Activated naive CD8-positive, alpha-beta T cell treated with anti-CD3 and anti-CD28 coated beads, Interleukin-2, amount 50 U/mL, for 16 hours (primary cell): ENCODE results near the gene CLEC9A.

ENCODE experiments used
- DNase-seq: peaks from one replicate; pipeline ENCODE4 v3.0.0-alpha.2; 2020; ENCODE audit warnings: low read depth, low spot score

CLEC9A gene

GRCh38 chr12:10110256-10110844 is 79.9 kb downstream of the CLEC9A start:
- no peak for DNase-seq

- no peak for DNase-seq
Measured at GRCh38 chr12:10111451-10111850, 81.0 kb downstream of the CLEC9A start.

- no peak for DNase-seq
Measured at GRCh38 chr12:10113075-10113474, 82.6 kb downstream of the CLEC9A start.

GRCh38 chr12:10113920-10114319 is 83.4 kb downstream of the CLEC9A start:
- no peak for DNase-seq

- no peak for DNase-seq
Measured at GRCh38 chr12:10115311-10115710, 84.8 kb downstream of the CLEC9A start.
